ENCODE results near the gene MEP1A. TPM values are rescaled to one million over a fixed set of nuclear protein-coding genes. Genes with fewer than 3 reads are reported as not detected.
"Not testable (repeated sequence)": the region's sequence is repeated elsewhere in the genome, so short reads cannot be mapped to it uniquely, and the experiment has no call there.

The MEP1A gene
- total RNA-seq, 2 donors from 2014 or later: 0.34 TPM; not detected in 1

- 97% methylated on average over 2 of the region's 2 CpGs for WGBS
- no peak overlapping the region for H3K4me3 ChIP-seq
- no peaks in the 10 kb centered on the region for H3K27me3 ChIP-seq (replicated peaks; ENCODE audit: insufficient read depth)
- no peak for DNase-seq (ENCODE audit: low spot score)
- TF ChIP-seq POLR2AphosphoS5 (IDR thresholded peaks at IDR 0.05): no peak
- no peak for TF ChIP-seq CTCF (IDR thresholded peaks at IDR 0.05)
- no peak for TF ChIP-seq POLR2A (IDR thresholded peaks at IDR 0.05)
- no peaks in the 10 kb centered on the region for H3K4me1 ChIP-seq (replicated peaks)
- no peak overlapping the region for H3K27ac ChIP-seq
- H3K9me3 ChIP-seq: no peaks in the 10 kb centered on the region
- H3K36me3 ChIP-seq: no peaks in the 10 kb centered on the region
- intact Hi-C loops (cut with DNase I): no loop called here
Measured at GRCh38 chr6:46838033-46838432, 44.8 kb downstream of the MEP1A start.

DNA sequence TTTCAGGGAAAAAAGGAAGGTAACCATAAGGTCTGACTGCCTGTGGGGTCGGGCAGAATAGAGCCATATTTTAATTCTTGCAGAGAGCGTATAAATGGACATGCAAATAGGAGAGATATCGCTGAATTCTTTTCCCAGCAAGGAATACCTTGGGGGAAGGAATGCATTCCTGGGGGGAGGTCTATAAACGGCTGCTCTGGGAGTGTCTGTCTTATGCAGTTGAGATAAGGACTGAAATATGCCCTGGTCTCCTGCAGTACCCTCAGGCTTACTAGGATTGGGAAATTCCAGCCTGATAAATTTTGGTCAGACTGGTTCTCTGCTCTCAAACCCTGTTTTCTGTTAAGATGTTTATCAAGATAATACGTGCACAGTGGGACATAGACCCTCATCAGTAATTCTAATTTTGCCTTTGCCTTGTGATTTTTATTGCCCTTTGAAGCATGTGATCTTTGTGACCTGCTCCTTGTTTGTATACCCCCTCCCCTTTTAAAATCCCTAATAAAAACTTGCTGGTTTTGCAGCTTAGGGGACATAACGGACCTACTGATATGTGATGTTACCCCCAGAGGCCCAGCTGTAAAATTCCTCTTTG, 49.2 kb downstream of the MEP1A start:
- H3K27me3 ChIP-seq (replicated peaks; ENCODE audit: insufficient read depth); H3K9me3 ChIP-seq; DNase-seq (ENCODE audit: low spot score); H3K4me1 ChIP-seq (replicated peaks); intact Hi-C loops (cut with DNase I); H3K36me3 ChIP-seq; H3K27ac ChIP-seq; H3K4me3 ChIP-seq: not testable (repeated sequence)
- 71% methylated on average over 6 of the region's 6 CpGs for WGBS

DNA sequence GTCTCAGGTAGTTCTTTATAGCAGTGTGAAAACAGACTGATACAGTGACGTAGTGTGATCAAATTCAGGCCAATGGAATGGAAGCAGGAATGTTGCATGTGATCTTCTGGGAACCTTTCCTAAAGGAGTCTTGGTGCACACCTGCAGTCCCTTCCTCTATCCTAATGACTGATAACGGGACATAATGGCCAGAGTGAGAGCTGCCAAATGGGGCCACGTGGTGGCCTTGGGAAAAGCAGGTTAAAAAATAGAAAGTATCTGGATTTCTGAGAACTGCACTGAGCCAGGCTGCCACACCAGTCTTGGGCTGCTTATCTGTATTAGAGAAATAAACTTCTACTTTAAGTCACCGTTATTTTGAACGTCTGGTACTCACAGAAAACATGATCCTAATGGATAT, 51.9 kb downstream of the MEP1A start:
- no peaks in the 10 kb centered on the region for H3K27me3 ChIP-seq (replicated peaks; ENCODE audit: insufficient read depth)
- H3K4me3 ChIP-seq: no peak overlapping the region
- intact Hi-C loops (cut with DNase I): no loop called here
- TF ChIP-seq POLR2A (IDR thresholded peaks at IDR 0.05): no peak
- TF ChIP-seq CTCF (IDR thresholded peaks at IDR 0.05): no peak
- no peak for TF ChIP-seq POLR2AphosphoS5 (IDR thresholded peaks at IDR 0.05)
- H3K36me3 ChIP-seq: no peaks in the 10 kb centered on the region
- no peak for DNase-seq (ENCODE audit: low spot score)
- no peaks in the 10 kb centered on the region for H3K4me1 ChIP-seq (replicated peaks)
- H3K27ac ChIP-seq: no peak overlapping the region
- 81% methylated on average over 5 of the region's 5 CpGs for WGBS
- H3K9me3 ChIP-seq: no peaks in the 10 kb centered on the region

GRCh38 chr6:46848684-46849360, 55.6 kb downstream of the MEP1A start:
- intact Hi-C loops (cut with DNase I): loop anchor here (2.0 kb wide), 1 partner anchor 198 kb away; no protein-coding TSS in a partner anchor
- no peak overlapping the region for H3K27ac ChIP-seq
- no peaks in the 10 kb centered on the region for H3K9me3 ChIP-seq
- no peak overlapping the region for H3K4me3 ChIP-seq
- TF ChIP-seq POLR2A (IDR thresholded peaks at IDR 0.05) (no peak), CTCF (IDR thresholded peaks at IDR 0.05) (peak; percentile 85 to 98 (median 96)), POLR2AphosphoS5 (IDR thresholded peaks at IDR 0.05) (peak; percentile 63)
- DNase-seq (ENCODE audit: low spot score): peak; percentile 81
- no peaks in the 10 kb centered on the region for H3K36me3 ChIP-seq
- WGBS: 6% methylated on average over 25 of the region's 25 CpGs
- no peaks in the 10 kb centered on the region for H3K4me1 ChIP-seq (replicated peaks)
- H3K27me3 ChIP-seq (replicated peaks; ENCODE audit: insufficient read depth): no peaks in the 10 kb centered on the region

DNA sequence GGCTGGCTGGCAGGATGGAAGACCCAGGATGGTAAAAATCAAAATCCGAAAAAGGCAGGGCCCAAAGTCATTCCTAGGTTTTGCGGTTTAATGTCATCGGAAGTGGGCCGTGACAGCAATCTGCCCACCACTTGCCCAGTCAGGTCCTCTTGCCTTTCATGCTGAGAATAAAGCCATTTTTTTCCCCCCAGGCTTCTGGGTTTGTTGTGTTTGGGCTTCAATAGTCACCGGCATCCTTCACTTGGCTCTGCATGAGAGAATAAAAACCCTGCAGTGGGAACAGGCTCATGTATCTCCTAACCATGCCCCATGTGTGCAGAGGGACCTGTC, 56.1 kb downstream of the MEP1A start:
- DNase-seq (ENCODE audit: low spot score): no peak
- intact Hi-C loops (cut with DNase I): loop anchor here (2.0 kb wide), 1 partner anchor 197 kb away; no protein-coding TSS in a partner anchor
- no peaks in the 10 kb centered on the region for H3K36me3 ChIP-seq
- H3K4me1 ChIP-seq (replicated peaks): no peaks in the 10 kb centered on the region
- H3K27me3 ChIP-seq (replicated peaks; ENCODE audit: insufficient read depth): no peaks in the 10 kb centered on the region
- TF ChIP-seq POLR2AphosphoS5 (IDR thresholded peaks at IDR 0.05) (no peak), POLR2A (IDR thresholded peaks at IDR 0.05) (no peak), CTCF (IDR thresholded peaks at IDR 0.05) (no peak)
- no peaks in the 10 kb centered on the region for H3K9me3 ChIP-seq
- H3K4me3 ChIP-seq: no peak overlapping the region
- no peak overlapping the region for H3K27ac ChIP-seq
- WGBS: 30% methylated on average over 5 of the region's 5 CpGs

Data from prostate gland (tissue), 2 donors.